ENCODE results near the gene LUZP2.

The LUZP2 gene

GRCh38 chr11:24587635-24588034 is 90.8 kb downstream of the LUZP2 start:
- TF ChIP-seq CTCF (conservative IDR thresholded peaks at IDR 0.05) (no peak), ZFX (IDR thresholded peaks at IDR 0.05) (no peak)
- no peak overlapping the region for H3K27ac ChIP-seq

GRCh38 chr11:24588081-24588480 is 91.2 kb downstream of the LUZP2 start:
- no peak for TF ChIP-seq CTCF (conservative IDR thresholded peaks at IDR 0.05)
- TF ChIP-seq ZFX (IDR thresholded peaks at IDR 0.05): no peak
- H3K27ac ChIP-seq: no peak overlapping the region

GRCh38 chr11:24589064-24589463 is 92.2 kb downstream of the LUZP2 start:
- H3K27ac ChIP-seq: no peak overlapping the region
- no peak for TF ChIP-seq ZFX (IDR thresholded peaks at IDR 0.05)
- TF ChIP-seq CTCF (conservative IDR thresholded peaks at IDR 0.05): no peak

- no peak overlapping the region for H3K27ac ChIP-seq
- TF ChIP-seq CTCF (conservative IDR thresholded peaks at IDR 0.05) (no peak), ZFX (IDR thresholded peaks at IDR 0.05) (no peak)
These were observed 94.4 kb downstream of the LUZP2 start for GRCh38 chr11:24591283-24591682.

GRCh38 chr11:24592360-24592759 is 95.5 kb downstream of the LUZP2 start:
- H3K27ac ChIP-seq: no peak overlapping the region
- TF ChIP-seq CTCF (conservative IDR thresholded peaks at IDR 0.05) (no peak), ZFX (IDR thresholded peaks at IDR 0.05) (no peak)

GRCh38 chr11:24593332-24593731 is 96.5 kb downstream of the LUZP2 start:
- no peak overlapping the region for H3K27ac ChIP-seq
- TF ChIP-seq CTCF (conservative IDR thresholded peaks at IDR 0.05): no peak
- TF ChIP-seq ZFX (IDR thresholded peaks at IDR 0.05): no peak

- TF ChIP-seq ZFX (IDR thresholded peaks at IDR 0.05): no peak
- no peak overlapping the region for H3K27ac ChIP-seq
These were observed 97.5 kb downstream of the LUZP2 start for GRCh38 chr11:24594401-24594800.

- H3K27ac ChIP-seq: no peak overlapping the region
- TF ChIP-seq CTCF (conservative IDR thresholded peaks at IDR 0.05) (no peak), ZFX (IDR thresholded peaks at IDR 0.05) (no peak)
These were observed 101.8 kb downstream of the LUZP2 start for GRCh38 chr11:24598641-24599040.
